HEK293 (cell line): ENCODE measurements around the gene ZNF446.

Experiments
- CTCF ChIA-PET: fragments of 350-600 bp; formaldehyde crosslinking; extraction: SDS; loops from one replicate; lab custom pipeline; 2021; ENCODE audit warnings: antibody characterized with exemption; lab: Yijun Ruan, JAX
- POLR2A ChIA-PET: fragments of 300-600 bp; formaldehyde crosslinking; extraction: SDS; loops from one replicate; lab custom pipeline; 2020; ENCODE audit warnings: antibody characterized with exemption, inconsistent platforms; lab: Yijun Ruan, JAX
- H3K27ac ChIP-seq: fragments of 200-500 bp; sonication (Bioruptor generic); 2 replicates; pipeline ENCODE4 v1.5.1; 2014; ENCODE audit warnings: low read depth, low read length, control low read depth, inconsistent platforms; ENCODE audit errors: extremely low read depth
- H3K36me3 ChIP-seq, 2 experiments: fragments of 200-500 bp in 1 of 2; sonication (Bioruptor generic) in 1 of 2; 1 replicate in 1 of 2; 2 replicates in 1 of 2; pipeline ENCODE4 v1.5.1; 2014 to 2017; ENCODE audit warnings: inconsistent platforms in 2 of 2, low read length in 2 of 2; ENCODE audit not compliant: control insufficient read depth in 2 of 2, insufficient read depth in 1 of 2
- H3K4me1 ChIP-seq: fragments of 200-500 bp; sonication (Bioruptor generic); 2 replicates; pipeline ENCODE4 v1.5.1; 2014; ENCODE audit warnings: mild to moderate bottlenecking, low read length, inconsistent platforms; ENCODE audit not compliant: control insufficient read depth, insufficient read depth
- H3K4me3 ChIP-seq: 2 replicates; pipeline ENCODE4 v1.5.1; 2011; ENCODE audit warnings: low read depth, mild to moderate bottlenecking, control low read depth, low read length, moderate library complexity
- H3K9me3 ChIP-seq: fragments of 200-500 bp; sonication (Bioruptor generic); 2 replicates; pipeline ENCODE4 v1.5.1; 2014; ENCODE audit warnings: low read depth, low read length, inconsistent platforms; ENCODE audit not compliant: control insufficient read depth, insufficient read depth
- GLI2 ChIP-seq: fragments of 450-650 bp; formaldehyde crosslinking; IDR thresholded peaks from 2 replicates; pipeline ENCODE4; 2017; ENCODE audit warnings: missing biosample characterization, missing genetic modification characterization, low read depth, borderline replicate concordance
- HIC1 ChIP-seq: fragments of 450-650 bp; formaldehyde crosslinking; IDR thresholded peaks from 2 replicates; pipeline ENCODE4 v1.5.1; 2016; ENCODE audit warnings: missing biosample characterization, missing genetic modification characterization
- MZF1 ChIP-seq: fragments of 450-650 bp; formaldehyde crosslinking; IDR thresholded peaks from 2 replicates; pipeline ENCODE4 v1.5.1; 2017; ENCODE audit warnings: missing biosample characterization, missing genetic modification characterization, borderline replicate concordance
- PATZ1 ChIP-seq: fragments of 450-650 bp; formaldehyde crosslinking; IDR thresholded peaks from 2 replicates; pipeline ENCODE4 v1.5.1; 2016; ENCODE audit warnings: missing biosample characterization, missing genetic modification characterization
- PRDM10 ChIP-seq: fragments of 450-650 bp; formaldehyde crosslinking; IDR thresholded peaks from 2 replicates; pipeline ENCODE4 v1.5.1; 2016; ENCODE audit warnings: missing biosample characterization, missing genetic modification characterization
- SETDB1 ChIP-seq: IDR thresholded peaks from one replicate; pipeline ENCODE4 v1.6.1; 2017; ENCODE audit warnings: mild to moderate bottlenecking, low read length, moderate library complexity, mixed read lengths; ENCODE audit not compliant: insufficient read length
- YY2 ChIP-seq: fragments of 450-650 bp; formaldehyde crosslinking; IDR thresholded peaks from 2 replicates; pipeline ENCODE4 v1.5.1; 2016; ENCODE audit warnings: missing biosample characterization, missing genetic modification characterization
- ZNF146 ChIP-seq: fragments of 450-650 bp; formaldehyde crosslinking; IDR thresholded peaks from 2 replicates; pipeline ENCODE4 v1.5.1; 2016; ENCODE audit warnings: missing biosample characterization, missing genetic modification characterization
- ZNF324 ChIP-seq: fragments of 450-650 bp; formaldehyde crosslinking; IDR thresholded peaks from 2 replicates; pipeline ENCODE4 v1.5.1; 2016; ENCODE audit warnings: missing biosample characterization, missing genetic modification characterization
- ZNF335 ChIP-seq: fragments of 450-650 bp; formaldehyde crosslinking; conservative IDR thresholded peaks from 2 replicates; pipeline ENCODE4 v1.5.1; 2016; ENCODE audit warnings: missing biosample characterization, missing genetic modification characterization
- ZNF341 ChIP-seq: fragments of 450-650 bp; formaldehyde crosslinking; IDR thresholded peaks from 2 replicates; pipeline ENCODE4; 2016; ENCODE audit warnings: low read depth, missing biosample characterization, missing genetic modification characterization
- ZNF596 ChIP-seq: fragments of 450-650 bp; IDR thresholded peaks from 2 replicates; pipeline ENCODE4 v1.5.0; 2018; ENCODE audit warnings: missing biosample characterization, mild to moderate bottlenecking, missing genetic modification characterization, moderate library complexity
- ZNF629 ChIP-seq: fragments of 450-650 bp; formaldehyde crosslinking; IDR thresholded peaks from 2 replicates; pipeline ENCODE4 v1.5.1; 2017; ENCODE audit warnings: missing biosample characterization, missing genetic modification characterization
- ZNF707 ChIP-seq: fragments of 450-650 bp; formaldehyde crosslinking; IDR thresholded peaks from 2 replicates; pipeline ENCODE4 v1.5.1; 2016; ENCODE audit warnings: missing biosample characterization, missing genetic modification characterization
- TF ChIP-seq, protein P1 (sequence below): fragments of 450-650 bp; formaldehyde crosslinking; IDR thresholded peaks from 2 replicates; pipeline ENCODE4 v1.5.1; 2016; ENCODE audit warnings: missing biosample characterization, missing genetic modification characterization
- TF ChIP-seq, protein P2 (sequence below): fragments of 450-650 bp; formaldehyde crosslinking; IDR thresholded peaks from 2 replicates; pipeline ENCODE4 v1.5.1; 2016; ENCODE audit warnings: missing biosample characterization, missing genetic modification characterization

The ZNF446 gene

DNA sequence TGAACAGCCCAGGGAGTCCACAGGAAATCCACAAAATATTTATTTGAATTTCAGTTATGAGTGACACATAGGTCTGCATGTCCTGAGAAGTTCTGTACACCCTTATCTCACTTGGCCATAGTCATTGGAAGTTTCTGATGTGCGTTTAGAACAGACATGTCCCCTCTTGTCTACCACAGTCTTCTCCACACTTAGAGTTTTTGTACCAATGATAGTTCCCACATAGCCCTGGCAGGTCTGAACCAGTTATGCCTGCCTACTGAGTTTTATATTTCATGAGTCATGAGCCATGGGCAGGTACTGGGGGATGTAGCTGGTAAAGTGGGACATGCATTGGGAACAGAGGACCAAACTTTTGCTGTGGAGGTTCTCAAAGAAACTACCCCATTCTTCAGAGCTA lies 47.5 kb upstream of the ZNF446 start (continued):
- no peak for TF ChIP-seq ZNF707 (tag by site-specific recombination)
- no peak for TF ChIP-seq SETDB1

DNA sequence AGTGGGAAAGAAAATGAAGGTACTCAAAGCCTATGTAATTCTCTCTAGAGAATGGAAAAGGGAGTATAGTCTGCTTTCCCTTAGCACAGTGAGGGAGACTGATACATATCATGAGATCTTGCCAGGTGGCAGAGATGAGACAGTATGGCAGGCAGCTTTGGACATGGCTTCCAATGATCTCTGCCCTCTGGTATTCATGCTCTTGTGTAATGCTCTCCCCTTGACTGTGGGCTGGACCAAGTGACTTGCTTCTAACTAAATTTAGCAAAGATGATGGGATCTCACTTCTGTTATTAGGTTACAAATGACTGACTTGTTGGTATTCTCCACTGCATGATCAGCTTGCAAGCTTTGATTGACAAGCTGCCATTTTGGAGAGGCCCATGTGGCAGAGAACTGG lies 46.4 kb upstream of the ZNF446 start:
- Histone ChIP-seq H3K9me3 (no peaks in the 10 kb centered on the region), H3K4me1 (no peaks in the 10 kb centered on the region), H3K36me3 (peaks cover 2 to 41% of the 10 kb centered on the region in 2 experiments; a peak in 2 of 3 replicates), H3K4me3 (no peak overlapping the region), H3K27ac (no peak overlapping the region)
- TF ChIP-seq ZNF629 (tag by site-specific recombination) = no peak
- TF ChIP-seq PRDM10 (tag by site-specific recombination) = no peak
- TF ChIP-seq ZNF596 (tag by site-specific recombination) = no peak
- ChIA-PET CTCF (no interaction called here), POLR2A (interaction anchor here (1.0 to 2.1 kb wide), 2 partner anchors 21 to 22 kb away, joined by 3 to 10 read pairs; partner anchors contain the start of genes ZNF324B and ZNF584)

DNA sequence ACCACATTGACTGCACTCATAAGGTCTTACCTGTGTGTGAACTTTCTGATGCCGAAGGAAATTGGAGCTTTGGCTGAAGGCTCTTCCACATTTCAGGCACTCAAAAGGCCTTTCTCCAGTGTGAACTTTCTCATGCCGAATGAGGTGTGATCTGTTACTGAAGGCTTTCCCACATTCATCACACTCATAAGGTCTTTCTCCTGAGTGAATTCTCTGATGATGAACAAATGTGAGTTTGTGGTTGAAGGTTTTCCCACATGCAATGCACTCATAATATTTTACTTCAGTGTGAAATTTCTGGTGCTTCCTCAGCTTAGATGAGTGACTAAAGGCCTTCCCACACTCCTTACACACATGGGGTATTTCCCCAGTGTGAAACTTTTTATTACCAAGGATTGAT lies 41.9 kb upstream of the ZNF446 start:
- Histone ChIP-seq H3K27ac (no peak overlapping the region), H3K4me1 (no peaks in the 10 kb centered on the region), H3K9me3 (no peaks in the 10 kb centered on the region), H3K36me3 (peaks cover 0 to 30% of the 10 kb centered on the region in 2 experiments; a peak in 1 of 3 replicates), H3K4me3 (no peak overlapping the region)
- no peak for TF ChIP-seq GLI2 (tag by site-specific recombination)
- TF ChIP-seq, protein P1, sequence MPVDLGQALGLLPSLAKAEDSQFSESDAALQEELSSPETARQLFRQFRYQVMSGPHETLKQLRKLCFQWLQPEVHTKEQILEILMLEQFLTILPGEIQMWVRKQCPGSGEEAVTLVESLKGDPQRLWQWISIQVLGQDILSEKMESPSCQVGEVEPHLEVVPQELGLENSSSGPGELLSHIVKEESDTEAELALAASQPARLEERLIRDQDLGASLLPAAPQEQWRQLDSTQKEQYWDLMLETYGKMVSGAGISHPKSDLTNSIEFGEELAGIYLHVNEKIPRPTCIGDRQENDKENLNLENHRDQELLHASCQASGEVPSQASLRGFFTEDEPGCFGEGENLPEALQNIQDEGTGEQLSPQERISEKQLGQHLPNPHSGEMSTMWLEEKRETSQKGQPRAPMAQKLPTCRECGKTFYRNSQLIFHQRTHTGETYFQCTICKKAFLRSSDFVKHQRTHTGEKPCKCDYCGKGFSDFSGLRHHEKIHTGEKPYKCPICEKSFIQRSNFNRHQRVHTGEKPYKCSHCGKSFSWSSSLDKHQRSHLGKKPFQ (tag by site-specific recombination) = 0 out of 2 replicates have a peak, but pooled peaks have one; percentile 38
- TF ChIP-seq ZNF335 = no peak
- ChIA-PET POLR2A (interaction anchor here (1.5 kb wide), 1 partner anchor 26 kb away, joined by 5 read pairs; the partner anchor contains the start of gene ZNF584), CTCF (interaction anchor here (1.3 kb wide), 1 partner anchor 85 kb away, joined by 3 read pairs; no protein-coding TSS in a partner anchor)

DNA sequence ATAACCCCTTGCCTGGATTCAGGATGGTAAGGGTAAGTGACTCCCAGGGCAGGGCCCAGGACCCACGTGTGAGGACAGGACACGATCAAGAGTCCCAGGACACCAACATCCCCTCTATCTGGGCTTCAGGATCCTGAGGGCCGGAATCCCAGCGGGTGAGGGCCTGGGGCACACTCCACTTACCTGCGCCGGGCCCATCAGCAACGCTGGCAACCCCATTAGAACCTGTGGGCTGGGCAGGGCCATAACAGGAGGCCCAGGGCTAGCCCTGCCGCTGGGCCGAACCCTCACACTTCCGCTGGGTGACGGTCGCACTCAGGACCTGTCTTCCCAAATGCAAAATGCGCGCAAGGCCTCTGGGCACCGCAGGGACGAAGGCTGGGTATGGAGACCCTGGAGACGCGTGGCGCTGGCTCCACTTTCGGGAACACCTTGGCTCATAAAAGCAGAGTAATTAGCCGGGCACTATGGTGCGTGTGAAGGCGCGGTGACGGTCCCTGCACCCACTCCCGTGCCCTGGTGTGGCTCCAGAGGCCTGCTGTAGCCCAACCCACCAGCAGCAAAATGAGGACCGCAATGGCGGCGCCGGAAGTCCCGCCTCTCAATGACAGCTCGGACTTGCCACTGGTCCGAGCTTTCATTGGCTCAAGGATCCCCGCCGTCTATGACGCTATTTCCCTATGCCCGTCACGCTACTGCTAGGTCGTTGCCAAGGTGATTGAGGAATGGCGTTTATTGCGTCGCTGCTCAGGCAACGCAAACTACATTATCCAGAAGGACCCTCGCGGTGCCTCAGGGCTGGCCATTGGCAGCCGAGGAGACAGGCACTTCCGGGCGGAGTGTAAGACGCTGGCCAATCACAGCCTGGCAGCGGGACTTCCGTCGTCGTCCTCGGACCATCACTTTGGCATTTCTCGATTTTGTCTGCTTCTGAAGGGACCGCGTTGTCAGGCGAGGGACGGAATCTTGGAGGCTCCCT lies 36.3 kb upstream of the ZNF446 start, which contains the start of gene ZNF132:
Gene ZNF132 (minus strand): TSS at position 578 of the 979 bp plus-strand sequence. CDS start 332 bp downstream, at position 246.
- no peaks in the 10 kb centered on the region; the same call in 1 of the 2 replicates for H3K9me3 ChIP-seq
- ChIA-PET CTCF (interaction anchor here (0.7 kb wide), 1 partner anchor 29 kb away, joined by 3 read pairs; no protein-coding TSS in a partner anchor), POLR2A (no interaction called here)
- H3K36me3 ChIP-seq = no peaks in the 10 kb centered on the region
- H3K4me3 ChIP-seq = peak within 1 kb of the TSS; percentile 5; the same call in 1 of the 2 replicates
- H3K4me1 ChIP-seq = no peaks in the 10 kb centered on the region
- H3K27ac ChIP-seq = no peak within 1 kb of the TSS
- TF ChIP-seq, protein P2, sequence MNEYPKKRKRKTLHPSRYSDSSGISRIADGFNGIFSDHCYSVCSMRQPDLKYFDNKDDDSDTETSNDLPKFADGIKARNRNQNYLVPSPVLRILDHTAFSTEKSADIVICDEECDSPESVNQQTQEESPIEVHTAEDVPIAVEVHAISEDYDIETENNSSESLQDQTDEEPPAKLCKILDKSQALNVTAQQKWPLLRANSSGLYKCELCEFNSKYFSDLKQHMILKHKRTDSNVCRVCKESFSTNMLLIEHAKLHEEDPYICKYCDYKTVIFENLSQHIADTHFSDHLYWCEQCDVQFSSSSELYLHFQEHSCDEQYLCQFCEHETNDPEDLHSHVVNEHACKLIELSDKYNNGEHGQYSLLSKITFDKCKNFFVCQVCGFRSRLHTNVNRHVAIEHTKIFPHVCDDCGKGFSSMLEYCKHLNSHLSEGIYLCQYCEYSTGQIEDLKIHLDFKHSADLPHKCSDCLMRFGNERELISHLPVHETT (tag by site-specific recombination) = no peak
- TF ChIP-seq ZNF146 (no peak), PATZ1 (no peak), ZNF341 (tag by site-specific recombination) (no peak), ZNF324 (tag by site-specific recombination) (no peak), MZF1 (no peak), YY2 (tag by site-specific recombination) (no peak), HIC1 (tag by site-specific recombination) (no peak)
